Astrocyte (in vitro differentiated cells and primary cell): ENCODE measurements around the gene USP33. TPM values are rescaled to one million over a fixed set of nuclear protein-coding genes. Genes with fewer than 3 reads are reported as not detected.
"Not testable (repeated sequence)": the region's sequence is repeated elsewhere in the genome, so short reads cannot be mapped to it uniquely, and the experiment has no call there.

Experiments
- DNase-seq: peaks from one replicate; pipeline ENCODE4 v3.0.0-alpha.2; 2010; ENCODE audit warnings: low read depth
- FAIRE-seq: peaks from 2 replicates; lab custom pipeline; 2011; peaks lifted over from hg19 to GRCh38; lab: Jason Lieb, UNC
- H2AFZ ChIP-seq: 2 replicates; pipeline ENCODE4 v1.6.0; 2012; ENCODE audit warnings: low read depth, low read length, inconsistent platforms
- H3K27ac ChIP-seq: 2 replicates; pipeline ENCODE4 v1.5.1; 2011; ENCODE audit warnings: low read depth, low read length, inconsistent platforms
- H3K27me3 ChIP-seq: 2 replicates; pipeline ENCODE4 v1.6.0; 2011; ENCODE audit warnings: low read length, inconsistent platforms; ENCODE audit not compliant: insufficient read depth
- H3K36me3 ChIP-seq: 2 replicates; pipeline ENCODE4 v1.5.1; 2011; ENCODE audit warnings: low read length, inconsistent platforms; ENCODE audit not compliant: insufficient read depth
- H3K4me1 ChIP-seq: 2 replicates; pipeline ENCODE4 v1.5.1; 2011; ENCODE audit warnings: low read length, inconsistent platforms; ENCODE audit not compliant: insufficient read depth
- H3K4me2 ChIP-seq: 2 replicates; pipeline ENCODE4 v1.6.0; 2012; ENCODE audit warnings: low read length, inconsistent platforms
- H3K4me3 ChIP-seq: 2 replicates; pipeline ENCODE4 v1.5.1; 2011; ENCODE audit warnings: low read depth, mild to moderate bottlenecking, low read length, inconsistent platforms; ENCODE audit not compliant: insufficient read depth
- H3K79me2 ChIP-seq: 2 replicates; pipeline ENCODE4 v1.6.0; 2012; ENCODE audit warnings: mild to moderate bottlenecking, low read length, inconsistent platforms; ENCODE audit not compliant: insufficient read depth
- H3K9ac ChIP-seq: 2 replicates; pipeline ENCODE4 v1.6.0; 2012; ENCODE audit warnings: mild to moderate bottlenecking, low read length, inconsistent platforms
- H3K9me3 ChIP-seq: 2 replicates; pipeline ENCODE4 v1.5.1; 2012; ENCODE audit warnings: low read depth, mild to moderate bottlenecking, low read length, inconsistent platforms; ENCODE audit not compliant: insufficient read depth
- H4K20me1 ChIP-seq: 2 replicates; pipeline ENCODE4 v1.6.0; 2012; ENCODE audit warnings: low read length, inconsistent platforms; ENCODE audit not compliant: insufficient read depth
- H3K27ac Mint-ChIP-seq: one replicate; pipeline ENCODE4 v1.8.0; 2021; ENCODE audit warnings: mild to moderate bottlenecking, mixed read lengths; ENCODE audit not compliant: unreplicated experiment
- H3K27me3 Mint-ChIP-seq: one replicate; pipeline ENCODE4 v1.8.0; 2021; ENCODE audit warnings: low read depth, mixed read lengths; ENCODE audit not compliant: unreplicated experiment
- H3K36me3 Mint-ChIP-seq: one replicate; pipeline ENCODE4 v1.8.0; 2021; ENCODE audit warnings: low read depth, mixed read lengths; ENCODE audit not compliant: unreplicated experiment
- H3K4me1 Mint-ChIP-seq: one replicate; pipeline ENCODE4 v1.8.0; 2021; ENCODE audit warnings: low read depth, mixed read lengths; ENCODE audit not compliant: unreplicated experiment
- H3K4me3 Mint-ChIP-seq: one replicate; pipeline ENCODE4 v1.8.0; 2021; ENCODE audit warnings: mild to moderate bottlenecking, moderate library complexity, mixed read lengths; ENCODE audit not compliant: unreplicated experiment
- H3K9me3 Mint-ChIP-seq: one replicate; pipeline ENCODE4 v1.8.0; 2021; ENCODE audit warnings: mild to moderate bottlenecking, mixed read lengths; ENCODE audit not compliant: unreplicated experiment
- EZH2 ChIP-seq: IDR thresholded peaks from 2 replicates; pipeline ENCODE4 v1.6.1; 2012; ENCODE audit warnings: mild to moderate bottlenecking, low read length, inconsistent platforms; ENCODE audit not compliant: insufficient read depth
- total RNA-seq: library from RNA; stranded (reverse); gene quantifications from 2 replicates; pipeline ENCODE4 v1.2.1, GENCODE V29; 2021
- TF ChIP-seq, protein P1 (sequence below): IDR thresholded peaks from 2 replicates; pipeline ENCODE4 v1.5.1; 2011; ENCODE audit warnings: low read depth, mild to moderate bottlenecking, inconsistent platforms, low read length, moderate library complexity; ENCODE audit not compliant: insufficient read depth

The USP33 gene
- total RNA-seq, 1 donor from 2014 or later = 46.4 TPM

DNA sequence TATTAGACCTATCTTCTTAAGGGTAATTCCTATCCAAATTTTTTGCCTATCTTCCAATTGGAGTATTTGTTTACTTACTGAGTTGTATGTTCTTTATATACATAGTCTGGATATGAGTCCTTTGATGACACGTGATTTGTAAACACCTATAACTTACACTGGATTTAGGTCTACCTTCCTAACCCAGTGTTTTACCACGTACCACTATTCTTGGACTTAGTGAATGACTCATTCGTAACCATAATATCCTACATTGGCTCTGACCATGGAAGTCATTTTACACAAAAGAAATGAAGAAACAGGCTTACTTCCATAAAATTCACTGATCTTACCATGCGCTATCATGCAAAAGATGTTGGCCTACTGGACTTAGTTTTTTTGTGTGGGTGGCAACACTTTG lies 53.3 kb downstream of the USP33 start:
- H3K9me3 Mint-ChIP-seq = peaks cover 1% of the 10 kb centered on the region
- no peak overlapping the region for H3K27ac Mint-ChIP-seq
- TF ChIP-seq, protein P1, sequence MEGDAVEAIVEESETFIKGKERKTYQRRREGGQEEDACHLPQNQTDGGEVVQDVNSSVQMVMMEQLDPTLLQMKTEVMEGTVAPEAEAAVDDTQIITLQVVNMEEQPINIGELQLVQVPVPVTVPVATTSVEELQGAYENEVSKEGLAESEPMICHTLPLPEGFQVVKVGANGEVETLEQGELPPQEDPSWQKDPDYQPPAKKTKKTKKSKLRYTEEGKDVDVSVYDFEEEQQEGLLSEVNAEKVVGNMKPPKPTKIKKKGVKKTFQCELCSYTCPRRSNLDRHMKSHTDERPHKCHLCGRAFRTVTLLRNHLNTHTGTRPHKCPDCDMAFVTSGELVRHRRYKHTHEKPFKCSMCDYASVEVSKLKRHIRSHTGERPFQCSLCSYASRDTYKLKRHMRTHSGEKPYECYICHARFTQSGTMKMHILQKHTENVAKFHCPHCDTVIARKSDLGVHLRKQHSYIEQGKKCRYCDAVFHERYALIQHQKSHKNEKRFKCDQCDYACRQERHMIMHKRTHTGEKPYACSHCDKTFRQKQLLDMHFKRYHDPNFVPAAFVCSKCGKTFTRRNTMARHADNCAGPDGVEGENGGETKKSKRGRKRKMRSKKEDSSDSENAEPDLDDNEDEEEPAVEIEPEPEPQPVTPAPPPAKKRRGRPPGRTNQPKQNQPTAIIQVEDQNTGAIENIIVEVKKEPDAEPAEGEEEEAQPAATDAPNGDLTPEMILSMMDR = no peak
- no peak for TF ChIP-seq EZH2
- no peak overlapping the region for H3K27ac ChIP-seq
- no peaks in the 10 kb centered on the region for H3K27me3 Mint-ChIP-seq
- DNase-seq (no peak), FAIRE-seq (peak; percentile 84)
- no peak overlapping the region for H3K4me2 ChIP-seq
- H3K79me2 ChIP-seq = no peaks in the 10 kb centered on the region
- no peak overlapping the region for H2AFZ ChIP-seq
- no peak overlapping the region for H3K4me3 Mint-ChIP-seq
- H3K36me3 ChIP-seq = peaks cover 24% of the 10 kb centered on the region
- H4K20me1 ChIP-seq = no peaks in the 10 kb centered on the region
- H3K9me3 ChIP-seq = no peaks in the 10 kb centered on the region
- no peak overlapping the region for H3K9ac ChIP-seq
- peaks cover 4% of the 10 kb centered on the region for H3K4me1 Mint-ChIP-seq
- H3K4me3 ChIP-seq = no peak overlapping the region
- no peaks in the 10 kb centered on the region for H3K27me3 ChIP-seq
- H3K4me1 ChIP-seq = no peaks in the 10 kb centered on the region
- H3K36me3 Mint-ChIP-seq = peaks cover 6% of the 10 kb centered on the region

DNA sequence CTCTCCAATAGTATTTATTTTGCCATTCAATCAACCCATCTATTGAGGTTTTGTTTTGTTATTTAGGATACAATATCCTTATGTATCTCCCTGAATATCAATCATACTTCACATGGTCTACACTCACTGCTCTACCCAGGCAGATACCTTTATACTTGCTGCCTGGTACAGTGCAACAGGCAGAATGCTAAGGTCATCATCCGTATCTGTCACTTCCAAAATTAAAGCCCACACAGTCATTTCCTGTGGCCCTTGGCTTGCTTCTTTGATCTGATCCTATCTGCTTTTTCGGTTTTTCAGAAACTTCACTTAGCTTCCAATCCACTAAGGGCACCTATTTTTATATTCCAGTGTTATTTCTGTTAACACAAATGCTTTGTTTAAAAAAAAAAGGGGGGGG lies 54.9 kb downstream of the USP33 start:
- peaks cover 6% of the 10 kb centered on the region for H3K36me3 Mint-ChIP-seq
- no peak overlapping the region for H3K27ac Mint-ChIP-seq
- H3K4me3 ChIP-seq = no peak overlapping the region
- no peak for FAIRE-seq
- no peaks in the 10 kb centered on the region for H3K27me3 ChIP-seq
- H3K4me1 ChIP-seq = no peaks in the 10 kb centered on the region
- no peaks in the 10 kb centered on the region for H4K20me1 ChIP-seq
- H3K36me3 ChIP-seq = peaks cover 15% of the 10 kb centered on the region
- H2AFZ ChIP-seq = no peak overlapping the region
- no peak for DNase-seq
- H3K4me2 ChIP-seq = no peak overlapping the region
- no peak overlapping the region for H3K4me3 Mint-ChIP-seq
- H3K9me3 Mint-ChIP-seq = peaks cover 1% of the 10 kb centered on the region
- H3K9me3 ChIP-seq = no peaks in the 10 kb centered on the region
- H3K27me3 Mint-ChIP-seq = no peaks in the 10 kb centered on the region
- H3K9ac ChIP-seq = no peak overlapping the region
- no peaks in the 10 kb centered on the region for H3K79me2 ChIP-seq
- H3K4me1 Mint-ChIP-seq = peaks cover 4% of the 10 kb centered on the region
- no peak overlapping the region for H3K27ac ChIP-seq
- TF ChIP-seq EZH2 = no peak
- TF ChIP-seq, protein P1 = no peak

DNA sequence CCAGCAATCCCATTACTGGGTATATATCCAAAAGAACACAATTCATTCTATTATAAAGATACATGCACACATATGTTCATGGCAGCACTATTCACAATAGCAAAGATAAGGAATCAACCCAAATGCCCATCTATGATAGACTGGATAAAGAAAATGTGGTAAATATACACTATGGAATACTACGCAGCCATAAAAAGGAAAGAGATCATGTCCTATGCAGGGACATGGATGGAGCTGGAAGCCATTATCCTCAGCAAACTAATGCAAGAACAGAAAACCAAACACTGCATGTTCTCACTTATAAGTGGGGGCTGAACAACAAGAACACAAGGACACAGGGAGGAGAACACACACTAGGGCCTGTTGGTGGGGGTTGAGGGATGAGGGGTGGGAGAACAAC lies 60.0 kb downstream of the USP33 start:
- H3K36me3 ChIP-seq, H3K9me3 ChIP-seq, H4K20me1 ChIP-seq, H3K4me1 ChIP-seq, H3K27me3 ChIP-seq, H3K27ac ChIP-seq, H3K4me3 ChIP-seq, H3K4me2 ChIP-seq, H3K9ac ChIP-seq, H3K36me3 Mint-ChIP-seq, H3K4me3 Mint-ChIP-seq, FAIRE-seq, H2AFZ ChIP-seq, H3K27me3 Mint-ChIP-seq, H3K4me1 Mint-ChIP-seq, H3K27ac Mint-ChIP-seq, DNase-seq, H3K9me3 Mint-ChIP-seq, H3K79me2 ChIP-seq: not testable (repeated sequence)
